HCT116 (cell line): Measurements from ENCODE around the gene CLEC4M. TPM values are rescaled to one million over a fixed set of nuclear protein-coding genes. Genes with fewer than 3 reads are reported as not detected.
"Not testable (repeated sequence)": the region's sequence is repeated elsewhere in the genome, so short reads cannot be mapped to it uniquely, and the experiment has no call there.

Source experiments
- ATAC-seq: fragments of 200-7000 bp; cut with Tn5 transposase; 2 replicates; pipeline ENCODE4 v1.9.1; 2020; ENCODE audit warnings: mild to moderate bottlenecking, moderate library complexity
- BruUV-seq: library from RNA; stranded (reverse); fragments of 400-500 nt; replicated peaks from 2 replicates; lab custom pipeline; 2021; lab: Mats Ljungman, UMichigan
- CTCF ChIA-PET: fragments of 300-600 bp; sonication (Branson Sonifier 250); formaldehyde crosslinking; loops from one replicate; lab custom pipeline; 2021; ENCODE audit warnings: antibody characterized with exemption; lab: Charles Lee
- POLR2A ChIA-PET: fragments of 300-600, 350-600 bp; sonication (Branson Sonifier 250); formaldehyde crosslinking; loops from one replicate; lab custom pipeline; 2021; ENCODE audit warnings: antibody characterized with exemption; lab: Charles Lee
- RAD21 ChIA-PET, 2 experiments: fragments of 300-600 bp; sonication (Branson Sonifier 250); formaldehyde crosslinking; loops; one replicate each; lab custom pipeline; 2023; ENCODE audit warnings: low total read pairs in 2 of 2; ENCODE audit not compliant: uncharacterized antibody in 2 of 2, unreplicated experiment in 2 of 2, low non-redundant PET in 1 of 2; lab: Charles Lee
- DNase-seq: peaks from one replicate; pipeline ENCODE4 v3.0.0-alpha.2; 2010; ENCODE audit warnings: low read depth, low spot score
- H2AFZ ChIP-seq: fragments of 200-600 bp; shearing (Covaris generic), sonication (generic); 2 replicates; pipeline ENCODE4 v1.6.1; 2017; ENCODE audit warnings: low read depth, mixed run types, mixed read lengths, antibody characterized with exemption, low read length; ENCODE audit not compliant: poor library complexity, severe bottlenecking
- H3K27ac ChIP-seq: 2 replicates; pipeline ENCODE4 v1.5.1; 2012; ENCODE audit warnings: low read depth, low read length
- H3K27me3 ChIP-seq: fragments of 200-600 bp; sonication (generic); 2 replicates; pipeline ENCODE4 v1.6.1; 2016; ENCODE audit warnings: mixed run types, low read length, mixed read lengths; ENCODE audit not compliant: insufficient read depth
- H3K36me3 ChIP-seq, 2 experiments: fragments of 200-500 bp in 1 of 2; fragments of 200-600 bp in 1 of 2; sonication (Bioruptor generic) in 1 of 2; sonication (generic) in 1 of 2; 2 replicates each; pipeline versions ENCODE4 v1.5.1 to v1.6.1; 2014 to 2016; ENCODE audit warnings: low read length in 2 of 2, inconsistent platforms in 1 of 2, mixed read lengths in 1 of 2, mixed run types in 1 of 2; ENCODE audit not compliant: insufficient read depth in 2 of 2, control insufficient read depth in 1 of 2
- H3K4me1 ChIP-seq, 2 experiments: fragments of 200-600 bp in 1 of 2; sonication (generic) in 1 of 2; 2 replicates each; pipeline versions ENCODE4 v1.5.1 to v1.6.1; 2012 to 2017; ENCODE audit warnings: low read length in 2 of 2, inconsistent platforms in 1 of 2, mild to moderate bottlenecking in 1 of 2, mixed read lengths in 1 of 2, mixed run types in 1 of 2, moderate library complexity in 1 of 2; ENCODE audit not compliant: insufficient read depth in 2 of 2, control insufficient read depth in 1 of 2
- H3K4me2 ChIP-seq: fragments of 200-600 bp; sonication (generic); 2 replicates; pipeline ENCODE4 v1.6.1; 2017; ENCODE audit warnings: mixed run types, low read length, mixed read lengths
- H3K4me3 ChIP-seq, 2 experiments: fragments of 200-600 bp in 1 of 2; sonication (generic) in 1 of 2; replicated peaks in 1 of 2; 2 replicates each; pipeline ENCODE4 v1.5.1; 2011 to 2016; ENCODE audit warnings: low read length in 2 of 2, control low read depth in 1 of 2, low read depth in 1 of 2, mild to moderate bottlenecking in 1 of 2, mixed read lengths in 1 of 2, mixed run types in 1 of 2
- H3K79me2 ChIP-seq: fragments of 200-600 bp; sonication (generic); 2 replicates; pipeline ENCODE4 v1.6.1; 2017; ENCODE audit warnings: mild to moderate bottlenecking, mixed run types, low read length, moderate library complexity, mixed read lengths; ENCODE audit not compliant: insufficient read depth
- H3K9ac ChIP-seq: fragments of 200-600 bp; sonication (generic); 2 replicates; pipeline ENCODE4 v1.6.1; 2016; ENCODE audit warnings: low read length, mixed read lengths
- H3K9me2 ChIP-seq: fragments of 200-600 bp; sonication (generic), shearing (Covaris generic); 2 replicates; pipeline ENCODE4 v1.6.1; 2017; ENCODE audit warnings: mixed run types, mild to moderate bottlenecking, moderate library complexity; ENCODE audit not compliant: insufficient read depth
- H3K9me3 ChIP-seq, 2 experiments: fragments of 200-500 bp in 1 of 2; fragments of 200-600 bp in 1 of 2; sonication (Bioruptor generic) in 1 of 2; sonication (generic) in 1 of 2; 2 replicates each; pipeline ENCODE4 v1.6.1; 2014 to 2017; ENCODE audit warnings: low read length in 2 of 2, mixed read lengths in 2 of 2, inconsistent platforms in 1 of 2, low read depth in 1 of 2, mild to moderate bottlenecking in 1 of 2, mixed run types in 1 of 2, moderate library complexity in 1 of 2; ENCODE audit not compliant: control insufficient read depth in 1 of 2, insufficient read depth in 1 of 2
- H4K20me1 ChIP-seq: fragments of 200-600 bp; sonication (generic), shearing (Covaris generic); 2 replicates; pipeline ENCODE4 v1.6.1; 2017; ENCODE audit warnings: mixed run types, mild to moderate bottlenecking, moderate library complexity; ENCODE audit not compliant: insufficient read depth
- CBX3 ChIP-seq: IDR thresholded peaks from 2 replicates; pipeline ENCODE4 v1.6.1; 2012; ENCODE audit warnings: low read depth
- CEBPB ChIP-seq: IDR thresholded peaks from 2 replicates; pipeline ENCODE4 v1.6.1; 2012; ENCODE audit warnings: low read depth
- EZH2 ChIP-seq: fragments of 200-600 bp; sonication (generic); IDR thresholded peaks from 2 replicates; pipeline ENCODE4 v1.6.1; 2017; ENCODE audit warnings: antibody characterized with exemption, mixed run types
- JUND ChIP-seq: IDR thresholded peaks from 2 replicates; pipeline ENCODE4 v1.6.1; 2012
- SRF ChIP-seq: IDR thresholded peaks from 2 replicates; pipeline ENCODE4 v1.6.1; 2012; ENCODE audit warnings: low read depth
- YY1 ChIP-seq: IDR thresholded peaks from 2 replicates; pipeline ENCODE4 v1.6.1; 2011; ENCODE audit warnings: low read length, low read depth, moderate library complexity, mild to moderate bottlenecking; ENCODE audit not compliant: insufficient replicate concordance; ENCODE audit errors: extremely low read depth
- intact Hi-C: fragments of 100-400 bp; cut with micrococcal nuclease; formaldehyde crosslinking; loops from 2 replicates; pipeline ENCODE4 v1.10.0; 2022
- total RNA-seq: library from RNA; stranded (reverse); gene quantifications from one replicate; pipeline ENCODE4 v1.2.1, GENCODE V29; 2021; ENCODE audit not compliant: unreplicated experiment
- TF ChIP-seq, protein P1 (sequence below): IDR thresholded peaks from 2 replicates; pipeline ENCODE4 v1.6.1; 2011; ENCODE audit warnings: mild to moderate bottlenecking, low read length, moderate library complexity; ENCODE audit not compliant: insufficient replicate concordance; ENCODE audit errors: extremely low read depth
- TF ChIP-seq, protein P2 (sequence below): IDR thresholded peaks from 2 replicates; pipeline ENCODE4 v1.6.1; 2012
- TF ChIP-seq, protein P3 (sequence below), 3 experiments: fragments of 200-600 bp in 1 of 3; sonication (generic) in 1 of 3; IDR thresholded peaks in 2 of 3; conservative IDR thresholded peaks in 1 of 3; 2 replicates each; pipeline ENCODE4 v1.5.1; 2012 to 2017; ENCODE audit warnings: low read depth in 2 of 3, low read length in 2 of 3, antibody characterized with exemption in 1 of 3, borderline replicate concordance in 1 of 3, control low read depth in 1 of 3, mild to moderate bottlenecking in 1 of 3, mixed read lengths in 1 of 3, mixed run types in 1 of 3, moderate library complexity in 1 of 3; ENCODE audit not compliant: insufficient read depth in 1 of 3

The CLEC4M gene
- total RNA-seq, 1 experiment from 2014 or later = not detected

DNA sequence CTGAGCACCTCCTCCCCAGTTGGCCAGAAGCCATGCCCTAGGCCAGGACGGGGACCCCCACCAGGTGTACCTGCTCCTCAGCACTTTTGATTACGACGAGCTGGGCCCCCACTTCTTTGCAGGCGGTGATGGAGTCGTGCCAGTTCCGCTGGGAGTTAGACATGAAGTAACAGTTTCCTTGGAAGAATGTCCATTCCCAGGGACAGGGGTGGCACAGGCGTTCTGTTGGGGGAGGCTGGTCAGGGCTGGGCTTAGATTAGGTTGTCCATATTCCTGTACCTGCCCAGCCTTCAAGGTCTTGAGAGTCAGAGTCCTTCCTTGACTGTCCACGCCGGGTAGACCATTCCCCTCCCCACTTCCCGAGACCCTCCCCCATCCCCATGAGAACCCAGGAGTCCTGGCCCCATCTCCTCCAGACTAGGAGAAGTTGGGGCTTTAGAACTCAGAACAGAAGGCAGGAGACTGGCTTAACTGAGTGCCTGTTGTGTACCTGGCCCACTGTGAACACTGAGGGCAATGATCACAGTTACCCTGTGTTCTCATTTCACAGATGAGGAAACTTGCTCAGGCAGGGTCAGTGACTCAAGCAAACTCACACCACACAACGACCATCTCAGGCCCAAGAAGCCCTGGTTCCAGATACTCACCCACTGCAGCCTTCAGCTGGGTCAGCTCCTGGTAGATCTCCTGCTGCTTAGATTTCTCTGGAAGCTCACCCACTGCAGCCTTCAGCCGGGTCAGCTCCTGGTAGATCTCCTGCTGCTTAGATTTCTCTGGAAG is 18.0 kb upstream of the CLEC4M start:
- ChIA-PET POLR2A (no interaction called here), CTCF (no interaction called here), RAD21 (interaction anchor here in 1 of 2 experiments (0.6 kb wide), 1 partner anchor 800 kb away, joined by 3 read pairs; no protein-coding TSS in a partner anchor)
- H3K9me2 ChIP-seq = no peaks in the 10 kb centered on the region
- H3K4me2 ChIP-seq = no peak overlapping the region
- H3K27ac ChIP-seq = no peak overlapping the region
- TF ChIP-seq CBX3 (no peak), JUND (no peak), EZH2 (no peak), SRF (no peak), YY1 (no peak), CEBPB (no peak)
- TF ChIP-seq, protein P1, sequence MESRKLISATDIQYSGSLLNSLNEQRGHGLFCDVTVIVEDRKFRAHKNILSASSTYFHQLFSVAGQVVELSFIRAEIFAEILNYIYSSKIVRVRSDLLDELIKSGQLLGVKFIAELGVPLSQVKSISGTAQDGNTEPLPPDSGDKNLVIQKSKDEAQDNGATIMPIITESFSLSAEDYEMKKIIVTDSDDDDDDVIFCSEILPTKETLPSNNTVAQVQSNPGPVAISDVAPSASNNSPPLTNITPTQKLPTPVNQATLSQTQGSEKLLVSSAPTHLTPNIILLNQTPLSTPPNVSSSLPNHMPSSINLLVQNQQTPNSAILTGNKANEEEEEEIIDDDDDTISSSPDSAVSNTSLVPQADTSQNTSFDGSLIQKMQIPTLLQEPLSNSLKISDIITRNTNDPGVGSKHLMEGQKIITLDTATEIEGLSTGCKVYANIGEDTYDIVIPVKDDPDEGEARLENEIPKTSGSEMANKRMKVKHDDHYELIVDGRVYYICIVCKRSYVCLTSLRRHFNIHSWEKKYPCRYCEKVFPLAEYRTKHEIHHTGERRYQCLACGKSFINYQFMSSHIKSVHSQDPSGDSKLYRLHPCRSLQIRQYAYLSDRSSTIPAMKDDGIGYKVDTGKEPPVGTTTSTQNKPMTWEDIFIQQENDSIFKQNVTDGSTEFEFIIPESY = no peak
- TF ChIP-seq, protein P2, sequence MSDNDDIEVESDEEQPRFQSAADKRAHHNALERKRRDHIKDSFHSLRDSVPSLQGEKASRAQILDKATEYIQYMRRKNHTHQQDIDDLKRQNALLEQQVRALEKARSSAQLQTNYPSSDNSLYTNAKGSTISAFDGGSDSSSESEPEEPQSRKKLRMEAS = no peak
- TF ChIP-seq, protein P3, sequence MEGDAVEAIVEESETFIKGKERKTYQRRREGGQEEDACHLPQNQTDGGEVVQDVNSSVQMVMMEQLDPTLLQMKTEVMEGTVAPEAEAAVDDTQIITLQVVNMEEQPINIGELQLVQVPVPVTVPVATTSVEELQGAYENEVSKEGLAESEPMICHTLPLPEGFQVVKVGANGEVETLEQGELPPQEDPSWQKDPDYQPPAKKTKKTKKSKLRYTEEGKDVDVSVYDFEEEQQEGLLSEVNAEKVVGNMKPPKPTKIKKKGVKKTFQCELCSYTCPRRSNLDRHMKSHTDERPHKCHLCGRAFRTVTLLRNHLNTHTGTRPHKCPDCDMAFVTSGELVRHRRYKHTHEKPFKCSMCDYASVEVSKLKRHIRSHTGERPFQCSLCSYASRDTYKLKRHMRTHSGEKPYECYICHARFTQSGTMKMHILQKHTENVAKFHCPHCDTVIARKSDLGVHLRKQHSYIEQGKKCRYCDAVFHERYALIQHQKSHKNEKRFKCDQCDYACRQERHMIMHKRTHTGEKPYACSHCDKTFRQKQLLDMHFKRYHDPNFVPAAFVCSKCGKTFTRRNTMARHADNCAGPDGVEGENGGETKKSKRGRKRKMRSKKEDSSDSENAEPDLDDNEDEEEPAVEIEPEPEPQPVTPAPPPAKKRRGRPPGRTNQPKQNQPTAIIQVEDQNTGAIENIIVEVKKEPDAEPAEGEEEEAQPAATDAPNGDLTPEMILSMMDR (IDR thresholded peaks at IDR 0.05 in 2 of 3, conservative IDR thresholded peaks at IDR 0.05 in 1 of 3; ENCODE audit: borderline replicate concordance in 1 of 3, insufficient read depth in 1 of 3, low read depth in 2 of 3, low read length in 2 of 3) = no peak
- H3K9me3 ChIP-seq = no peaks in the 10 kb centered on the region
- ATAC-seq (no peak), DNase-seq (no peak)
- no peaks in the 10 kb centered on the region for H3K79me2 ChIP-seq
- no peaks in the 10 kb centered on the region for H3K36me3 ChIP-seq
- no peak overlapping the region for H3K4me3 ChIP-seq
- H4K20me1 ChIP-seq = no peaks in the 10 kb centered on the region
- H3K27me3 ChIP-seq = peaks cover 13% of the 10 kb centered on the region
- H2AFZ ChIP-seq = no peak overlapping the region
- intact Hi-C loops = no loop called here
- no TSS peak for BruUV-seq
- H3K4me1 ChIP-seq = no peaks in the 10 kb centered on the region
- no peak overlapping the region for H3K9ac ChIP-seq

DNA sequence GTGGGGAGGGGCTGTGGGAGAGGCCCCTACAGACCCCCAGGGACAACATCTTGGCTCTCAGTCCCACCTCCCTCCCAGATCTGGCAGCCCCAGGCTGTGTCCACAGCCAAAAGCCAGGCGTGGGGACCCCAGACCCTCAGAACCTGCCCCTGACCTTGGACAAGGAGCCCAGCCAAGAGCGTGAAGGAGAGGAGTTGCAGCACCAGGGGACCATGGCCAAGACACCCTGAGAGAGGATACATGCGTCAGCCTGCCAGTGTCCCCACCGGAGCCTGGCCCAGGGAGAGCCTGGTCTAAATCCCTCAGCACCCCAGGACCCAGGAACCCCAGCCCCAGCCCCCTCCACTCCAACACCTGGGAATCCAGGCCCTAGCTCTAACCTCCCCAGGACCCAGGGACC is 16.7 kb upstream of the CLEC4M start:
- H3K9me3 ChIP-seq, H3K9me2 ChIP-seq, DNase-seq, RAD21 ChIA-PET, H3K79me2 ChIP-seq, H3K36me3 ChIP-seq, H2AFZ ChIP-seq, BruUV-seq, intact Hi-C loops, H3K4me3 ChIP-seq, H4K20me1 ChIP-seq, ATAC-seq, CTCF ChIA-PET, H3K9ac ChIP-seq, H3K27ac ChIP-seq, H3K4me1 ChIP-seq, H3K4me2 ChIP-seq, POLR2A ChIA-PET: not testable (repeated sequence)
- H3K27me3 ChIP-seq = peaks cover 13% of the 10 kb centered on the region
